Duodenal mucosa (tissue), 2 donors: ENCODE results near the gene ZSWIM8.

ENCODE experiments used
- H3K27ac ChIP-seq: one replicate; pipeline ENCODE4 v1.7.0; 2013; ENCODE audit warnings: low read depth, low read length
- H3K27me3 ChIP-seq, 2 donors: one replicate each; pipeline ENCODE4 v1.7.0; 2013; ENCODE audit warnings: low read length in 2 of 2, control low read depth in 1 of 2; ENCODE audit not compliant: insufficient read depth in 2 of 2, control insufficient read depth in 1 of 2
- H3K36me3 ChIP-seq, 2 donors: one replicate each; pipeline ENCODE4 v1.7.0; 2013; ENCODE audit warnings: low read length in 2 of 2, control low read depth in 1 of 2; ENCODE audit not compliant: insufficient read depth in 2 of 2, control insufficient read depth in 1 of 2
- H3K4me1 ChIP-seq, 2 donors: one replicate each; pipeline ENCODE4 v1.7.0; 2013; ENCODE audit warnings: low read length in 2 of 2, control low read depth in 1 of 2; ENCODE audit not compliant: insufficient read depth in 2 of 2, control insufficient read depth in 1 of 2
- H3K4me3 ChIP-seq, 2 donors: one replicate each; pipeline ENCODE4 v1.7.0; 2013; ENCODE audit warnings: low read length in 2 of 2, low read depth in 1 of 2
- H3K9ac ChIP-seq, 2 donors: one replicate each; pipeline ENCODE4 v1.7.0; 2013; ENCODE audit warnings: low read length in 2 of 2, low read depth in 1 of 2
- H3K9me3 ChIP-seq, 2 donors: one replicate each; pipeline ENCODE4 v1.7.0; 2013; ENCODE audit warnings: low read length in 2 of 2, control low read depth in 1 of 2; ENCODE audit not compliant: control insufficient read depth in 1 of 2

The ZSWIM8 gene

GRCh38 chr10:73758704-73759511 is 26.5 kb upstream of the ZSWIM8 start:
- Histone ChIP-seq H3K27me3 (no peaks in the 10 kb centered on the region), H3K9ac (no peak overlapping the region), H3K27ac (no peak overlapping the region), H3K36me3 (peaks cover 39 to 72% of the 10 kb centered on the region in 2 donors), H3K4me3 (no peak overlapping the region), H3K4me1 (no peaks in the 10 kb centered on the region), H3K9me3 (no peaks in the 10 kb centered on the region)

- H3K27ac ChIP-seq = no peak overlapping the region
- no peak overlapping the region for H3K4me3 ChIP-seq
- H3K9ac ChIP-seq = peak overlapping the region in 1 of 2 donors; percentile 29
Observed at GRCh38 chr10:73759512-73760115, 25.8 kb upstream of the ZSWIM8 start.

DNA sequence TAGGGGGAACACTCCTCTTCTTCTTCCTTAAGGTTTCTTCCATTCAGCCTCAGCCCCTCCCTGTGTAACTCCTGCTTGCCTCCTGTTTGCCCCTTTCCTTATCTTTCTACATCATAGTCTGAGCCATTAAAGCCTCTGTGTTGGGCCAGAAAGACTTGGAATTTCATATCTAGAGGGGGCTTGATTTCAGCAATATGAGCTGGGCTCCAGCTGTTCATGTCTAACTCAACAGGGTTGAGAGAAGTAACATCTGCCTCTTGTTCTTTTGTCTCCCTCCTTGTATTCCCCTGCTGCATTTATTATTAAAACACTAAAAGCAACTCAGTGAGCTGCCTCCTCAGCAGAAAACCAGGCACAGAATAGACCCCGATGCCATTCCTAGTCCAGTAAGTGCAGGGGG is 23.6 kb upstream of the ZSWIM8 start:
- Histone ChIP-seq H3K4me1 (no peaks in the 10 kb centered on the region), H3K4me3 (no peak overlapping the region), H3K27me3 (no peaks in the 10 kb centered on the region), H3K9ac (no peak overlapping the region), H3K27ac (no peak overlapping the region), H3K36me3 (peaks cover 60 to 88% of the 10 kb centered on the region in 2 donors), H3K9me3 (no peaks in the 10 kb centered on the region)

More at GRCh38 chr10:73759512-73760115, 25.8 kb upstream of the ZSWIM8 start:
- Histone ChIP-seq H3K36me3 (peaks cover 40 to 72% of the 10 kb centered on the region in 2 donors), H3K27me3 (no peaks in the 10 kb centered on the region), H3K4me1 (no peaks in the 10 kb centered on the region), H3K9me3 (no peaks in the 10 kb centered on the region)

DNA sequence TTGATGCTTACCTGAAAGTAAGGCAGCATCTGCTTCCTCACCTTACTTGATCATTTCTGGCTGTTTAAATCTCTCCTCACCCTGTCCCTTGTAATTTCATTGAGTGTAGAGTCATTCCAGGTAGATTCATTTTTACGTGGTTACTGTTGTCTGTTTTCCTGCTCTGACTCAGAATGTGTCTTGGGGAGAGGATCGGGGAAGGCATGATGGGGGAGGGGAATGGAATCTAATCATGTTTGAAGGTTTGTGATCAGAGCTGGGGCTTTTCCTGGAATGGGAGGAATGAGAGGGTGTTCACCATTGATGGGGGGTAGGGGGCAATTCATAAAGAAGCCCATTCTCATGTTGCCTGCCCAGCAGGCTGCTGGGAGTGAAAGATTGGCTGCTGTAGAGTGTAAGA is 22.5 kb upstream of the ZSWIM8 start:
- Histone ChIP-seq H3K9me3 (no peaks in the 10 kb centered on the region), H3K27ac (no peak overlapping the region), H3K27me3 (no peaks in the 10 kb centered on the region), H3K9ac (no peak overlapping the region), H3K4me1 (no peaks in the 10 kb centered on the region), H3K4me3 (no peak overlapping the region), H3K36me3 (peaks cover 62 to 91% of the 10 kb centered on the region in 2 donors)

GRCh38 chr10:73763343-73763742 is 22.1 kb upstream of the ZSWIM8 start:
- Histone ChIP-seq H3K9me3 (no peaks in the 10 kb centered on the region), H3K27ac (no peak overlapping the region), H3K36me3 (peaks cover 62 to 95% of the 10 kb centered on the region in 2 donors), H3K4me1 (no peaks in the 10 kb centered on the region), H3K4me3 (no peak overlapping the region), H3K9ac (no peak overlapping the region), H3K27me3 (no peaks in the 10 kb centered on the region)

DNA sequence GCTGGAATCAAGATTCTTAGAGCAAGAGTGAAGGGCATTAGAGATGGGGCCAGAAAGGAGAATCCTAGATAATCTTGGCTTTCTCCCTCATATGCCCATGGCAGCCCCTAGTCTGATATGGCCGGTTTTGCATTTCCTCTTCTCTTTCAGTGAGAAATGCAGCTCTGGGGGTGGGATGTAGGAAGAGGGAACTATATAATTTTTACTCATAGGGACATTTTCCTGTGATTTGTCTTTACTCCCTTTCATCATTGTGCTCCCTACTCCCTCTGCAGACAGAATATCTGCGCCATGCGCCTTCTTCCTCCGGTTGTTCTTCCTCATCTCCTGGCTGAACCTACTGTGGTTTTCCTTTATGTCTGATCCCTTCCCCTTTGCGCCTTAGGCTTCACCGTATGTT is 20.3 kb upstream of the ZSWIM8 start:
- H3K27ac ChIP-seq = no peak overlapping the region
- peaks cover 71 to 97% of the 10 kb centered on the region in 2 donors for H3K36me3 ChIP-seq
- no peak overlapping the region for H3K4me3 ChIP-seq
- H3K9me3 ChIP-seq = no peaks in the 10 kb centered on the region
- no peaks in the 10 kb centered on the region for H3K4me1 ChIP-seq
- no peak overlapping the region for H3K9ac ChIP-seq
- no peaks in the 10 kb centered on the region for H3K27me3 ChIP-seq

GRCh38 chr10:73768881-73769280 is 16.5 kb upstream of the ZSWIM8 start:
- H3K27ac ChIP-seq = no peak overlapping the region
- no peak overlapping the region for H3K4me3 ChIP-seq
- H3K27me3 ChIP-seq = no peaks in the 10 kb centered on the region
- H3K9ac ChIP-seq = no peak overlapping the region
- peaks cover 55 to 73% of the 10 kb centered on the region in 2 donors for H3K36me3 ChIP-seq
- H3K9me3 ChIP-seq = no peaks in the 10 kb centered on the region
- peaks cover 6 to 12% of the 10 kb centered on the region in 2 donors for H3K4me1 ChIP-seq

- H3K27me3 ChIP-seq = no peaks in the 10 kb centered on the region
- H3K27ac ChIP-seq = no peak overlapping the region
- H3K4me3 ChIP-seq = no peak overlapping the region
- H3K9me3 ChIP-seq = no peaks in the 10 kb centered on the region
- H3K9ac ChIP-seq = no peak overlapping the region
- peaks cover 9 to 17% of the 10 kb centered on the region in 2 donors for H3K4me1 ChIP-seq
- H3K36me3 ChIP-seq = peaks cover 53 to 69% of the 10 kb centered on the region in 2 donors
Observed at GRCh38 chr10:73769396-73769795, 16.0 kb upstream of the ZSWIM8 start.

DNA sequence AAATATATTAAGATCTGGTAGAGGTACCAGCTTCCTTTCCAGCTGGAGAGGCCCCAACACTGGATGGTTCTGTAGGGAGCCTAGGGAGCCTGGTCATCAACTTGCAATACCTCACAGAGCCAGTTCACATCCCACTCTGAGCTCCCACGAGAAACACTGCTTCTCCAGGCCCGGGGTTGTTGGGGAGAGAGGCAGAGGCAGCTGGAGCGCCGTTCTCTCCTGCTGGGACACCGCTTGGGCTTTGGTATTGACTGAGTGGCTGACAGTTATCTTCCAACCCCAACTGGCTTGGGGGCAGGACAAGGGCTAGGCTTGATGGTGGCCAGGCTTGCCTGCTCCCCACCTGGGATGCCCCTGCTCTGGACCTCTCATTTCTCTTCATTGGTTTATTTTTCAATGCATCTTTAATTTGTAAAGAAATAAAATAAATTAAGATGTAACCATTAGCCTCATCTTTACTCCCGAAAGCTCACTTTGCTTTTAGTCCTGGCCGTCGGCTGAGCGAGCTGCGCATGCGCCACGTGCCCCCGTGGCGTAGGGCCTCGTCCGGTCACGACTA is 13.6 kb upstream of the ZSWIM8 start:
- Histone ChIP-seq H3K27me3 (no peaks in the 10 kb centered on the region), H3K9me3 (no peaks in the 10 kb centered on the region), H3K4me1 (peaks cover 23 to 28% of the 10 kb centered on the region in 2 donors), H3K27ac (peak overlapping the region; percentile 95), H3K9ac (peak overlapping the region; percentile 72 to 76), H3K4me3 (peak overlapping the region; percentile 75 to 87), H3K36me3 (peaks cover 39 to 48% of the 10 kb centered on the region in 2 donors)
